ENCODE data around the gene MAML2. TPM values are rescaled to one million over a fixed set of nuclear protein-coding genes. Genes with fewer than 3 reads are reported as not detected.

Gene MAML2
- total RNA-seq, 4 donors from 2014 or later, result 34.3 to 58.8 (median 56.0) TPM

DNA sequence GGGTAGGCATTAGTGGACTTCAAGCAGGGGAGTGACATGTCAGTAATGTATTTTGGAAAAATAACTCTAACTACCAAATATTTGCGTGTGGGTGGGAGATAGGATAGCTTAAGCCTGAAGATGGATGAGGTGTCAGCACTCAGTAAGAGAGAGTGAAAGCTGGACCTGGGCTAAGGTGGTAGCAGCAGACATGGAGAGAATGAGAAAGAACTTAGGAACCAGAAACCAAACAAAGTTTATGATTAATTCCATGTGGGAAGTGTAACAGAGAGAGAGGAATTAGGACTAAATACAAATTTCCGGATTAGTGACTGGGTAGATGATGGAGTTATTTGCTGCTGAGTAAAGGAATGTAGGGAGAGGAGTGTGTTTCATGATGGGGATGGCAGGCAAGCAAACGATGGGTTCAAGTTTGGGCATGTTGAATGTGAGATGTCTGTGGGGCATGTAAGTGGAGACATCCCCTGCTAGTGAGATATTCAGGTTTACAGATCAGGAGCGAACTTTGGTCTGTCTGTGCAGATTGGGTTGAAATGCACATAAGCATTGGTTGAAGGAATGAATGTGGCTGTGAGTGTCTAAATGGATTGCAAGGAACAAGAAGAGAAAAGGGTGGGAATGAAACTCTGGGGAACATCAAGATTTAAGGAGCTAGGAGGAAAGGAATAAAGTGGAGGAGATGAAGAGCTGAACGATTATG, 233.5 kb downstream of the MAML2 start:
- TF ChIP-seq CTCF (IDR thresholded peaks at IDR 0.05; ENCODE audit: low read depth), result no peak

DNA sequence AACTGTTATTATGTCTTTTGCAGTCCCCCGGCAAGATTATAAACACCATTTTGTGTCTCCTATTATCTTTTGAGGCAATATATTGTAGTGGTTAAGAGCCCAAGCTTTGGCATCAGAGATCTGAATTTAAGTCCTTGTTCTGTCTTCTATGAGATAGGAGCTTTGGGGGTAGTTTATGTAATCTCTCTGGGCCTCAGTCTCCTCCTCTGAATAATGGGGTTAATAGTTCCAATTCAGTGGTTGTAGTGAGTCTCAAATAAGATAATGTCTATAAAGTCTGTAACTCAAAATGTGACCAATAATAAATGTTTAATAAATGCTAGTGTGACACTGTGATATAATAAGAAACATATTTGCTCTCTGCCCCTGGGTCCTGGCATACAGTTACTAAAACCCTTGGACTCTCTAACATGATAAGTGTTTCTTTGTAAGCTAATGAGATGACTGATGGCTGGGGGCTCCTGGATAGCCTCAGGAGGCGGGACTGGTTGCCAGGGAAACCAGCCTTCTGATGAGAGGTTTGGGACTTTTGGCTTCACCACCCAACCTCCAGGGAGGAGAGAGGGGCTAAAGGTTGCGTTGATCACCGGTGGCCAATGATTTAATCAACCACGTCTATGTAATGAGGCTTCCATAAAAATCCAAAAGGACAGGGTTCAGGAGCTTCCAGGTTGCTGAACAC, 235.7 kb downstream of the MAML2 start:
- no peak for TF ChIP-seq CTCF (IDR thresholded peaks at IDR 0.05; ENCODE audit: low read depth)

GRCh38 chr11:96106645-96107044, 236.3 kb downstream of the MAML2 start:
- no peak for TF ChIP-seq CTCF (IDR thresholded peaks at IDR 0.05; ENCODE audit: low read depth)

- TF ChIP-seq CTCF (IDR thresholded peaks at IDR 0.05; ENCODE audit: low read depth), result no peak
These were observed 237.1 kb downstream of the MAML2 start for GRCh38 chr11:96105944-96106343.

- no peak for TF ChIP-seq CTCF (IDR thresholded peaks at IDR 0.05; ENCODE audit: low read depth)
These were observed 237.6 kb downstream of the MAML2 start for GRCh38 chr11:96105197-96105895.

- TF ChIP-seq CTCF (IDR thresholded peaks at IDR 0.05; ENCODE audit: low read depth), result no peak
These were observed 238.5 kb downstream of the MAML2 start for GRCh38 chr11:96104496-96104895.

DNA sequence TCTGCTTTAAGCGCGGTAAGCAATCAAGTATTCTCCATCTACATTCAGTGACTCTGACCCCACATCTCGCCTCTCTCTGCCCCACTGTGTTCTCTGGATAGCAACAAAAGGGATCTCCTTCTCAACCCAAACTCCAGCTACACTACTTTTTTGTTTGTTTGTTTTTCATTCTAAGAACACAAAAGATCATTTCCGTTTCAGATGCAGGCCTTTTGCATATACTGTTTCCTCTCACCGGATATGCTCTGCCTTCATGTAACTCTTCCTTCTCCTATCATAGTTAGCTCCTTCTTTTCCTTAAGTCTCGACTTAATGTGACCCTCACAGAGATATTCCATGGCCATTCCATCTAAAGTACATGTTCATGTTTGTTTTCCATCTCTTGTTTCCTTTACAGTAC, 239.3 kb downstream of the MAML2 start:
- no peak for TF ChIP-seq CTCF (IDR thresholded peaks at IDR 0.05; ENCODE audit: low read depth)
